ENCODE measurements around the gene ZCCHC14.

DNA sequence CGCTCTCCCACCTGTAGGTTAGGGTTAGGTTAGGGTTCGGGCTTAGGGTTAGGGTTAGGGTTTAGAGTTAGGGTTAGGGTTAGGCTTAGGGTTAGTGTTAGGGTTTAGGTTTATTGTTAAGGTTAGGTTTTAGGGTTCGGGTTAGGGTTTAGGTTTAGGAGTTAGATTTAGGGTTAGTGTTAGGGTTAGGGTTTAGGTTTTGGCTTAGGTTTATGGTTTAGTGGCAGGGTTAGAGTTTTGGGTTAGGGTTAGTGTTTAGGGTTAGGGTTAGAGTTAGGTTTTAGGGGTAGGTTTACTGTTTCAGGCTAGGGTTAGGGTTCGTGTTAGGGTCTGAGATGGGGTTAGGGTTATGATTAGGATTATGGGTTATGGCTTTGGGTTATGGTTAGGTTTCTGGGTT is 31.6 kb upstream of the ZCCHC14 start:
- no peak for TF ChIP-seq EZH2 (IDR thresholded peaks at IDR 0.05; ENCODE audit: borderline replicate concordance)
- TF ChIP-seq, protein P1, sequence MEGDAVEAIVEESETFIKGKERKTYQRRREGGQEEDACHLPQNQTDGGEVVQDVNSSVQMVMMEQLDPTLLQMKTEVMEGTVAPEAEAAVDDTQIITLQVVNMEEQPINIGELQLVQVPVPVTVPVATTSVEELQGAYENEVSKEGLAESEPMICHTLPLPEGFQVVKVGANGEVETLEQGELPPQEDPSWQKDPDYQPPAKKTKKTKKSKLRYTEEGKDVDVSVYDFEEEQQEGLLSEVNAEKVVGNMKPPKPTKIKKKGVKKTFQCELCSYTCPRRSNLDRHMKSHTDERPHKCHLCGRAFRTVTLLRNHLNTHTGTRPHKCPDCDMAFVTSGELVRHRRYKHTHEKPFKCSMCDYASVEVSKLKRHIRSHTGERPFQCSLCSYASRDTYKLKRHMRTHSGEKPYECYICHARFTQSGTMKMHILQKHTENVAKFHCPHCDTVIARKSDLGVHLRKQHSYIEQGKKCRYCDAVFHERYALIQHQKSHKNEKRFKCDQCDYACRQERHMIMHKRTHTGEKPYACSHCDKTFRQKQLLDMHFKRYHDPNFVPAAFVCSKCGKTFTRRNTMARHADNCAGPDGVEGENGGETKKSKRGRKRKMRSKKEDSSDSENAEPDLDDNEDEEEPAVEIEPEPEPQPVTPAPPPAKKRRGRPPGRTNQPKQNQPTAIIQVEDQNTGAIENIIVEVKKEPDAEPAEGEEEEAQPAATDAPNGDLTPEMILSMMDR (IDR thresholded peaks at IDR 0.05; ENCODE audit: poor library complexity): no peak

All from hepatocyte (in vitro differentiated cells).